ENCODE results near the gene CHST14. TPM values are rescaled to one million over a fixed set of nuclear protein-coding genes. Genes with fewer than 3 reads are reported as not detected.
A peak's percentile ranks its signal among the peaks of the same experiment; 100 is the strongest.
"Not testable (repeated sequence)": the region's sequence is repeated elsewhere in the genome, so short reads cannot be mapped to it uniquely, and the experiment has no call there.

Gene CHST14
- total and polyA plus RNA-seq, 2 of the 8 experiments (the other 6 are each of a cell fraction or from before 2014, with no cell fraction given): 13.4 to 20.3 TPM

DNA sequence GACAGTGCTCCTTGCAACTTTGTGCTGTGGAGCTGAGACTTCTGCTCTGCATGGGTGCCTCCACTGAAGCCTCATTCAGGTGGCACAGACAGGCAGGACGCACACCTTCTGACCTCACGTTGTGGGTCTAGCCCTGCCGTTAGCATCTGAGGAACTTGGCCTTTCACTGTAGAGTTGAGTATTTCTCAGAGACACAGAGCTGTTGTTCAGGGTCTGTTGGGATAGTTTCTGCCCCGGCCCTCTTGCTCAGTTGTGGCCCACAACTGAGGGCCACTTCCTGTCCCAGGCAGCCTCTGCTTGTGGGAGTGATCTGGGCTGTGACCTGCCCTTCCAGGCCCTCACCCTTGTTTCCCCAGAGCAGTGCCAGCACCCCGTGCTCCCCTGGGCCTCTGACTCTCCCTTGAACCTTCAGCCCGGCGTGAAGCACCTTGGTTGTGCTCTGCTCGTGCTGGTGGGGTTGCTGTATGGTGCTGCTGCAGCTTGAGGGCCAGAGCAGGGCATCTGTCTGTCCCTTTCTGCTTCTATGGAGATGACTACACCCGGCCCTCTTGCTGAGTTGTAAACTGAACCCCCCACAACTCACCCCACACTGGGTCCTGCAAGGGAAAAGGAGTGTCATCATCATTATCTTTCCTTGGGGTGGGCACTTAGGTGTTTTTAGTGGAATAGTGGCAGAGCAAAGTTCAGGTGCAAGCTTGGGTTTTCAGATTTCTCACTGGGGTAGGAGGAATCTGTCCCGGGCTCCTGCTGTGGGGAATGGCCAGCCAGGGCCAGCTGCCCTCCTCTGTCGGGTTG, 18.3 kb upstream of the CHST14 start (continued):
- TF ChIP-seq NRF1 (IDR thresholded peaks at IDR 0.05; ENCODE audit: low read depth, low read length) (no peak), SP4 (IDR thresholded peaks at IDR 0.05; ENCODE audit: low read length) (no peak), TEAD4 (IDR thresholded peaks at IDR 0.05; ENCODE audit: low read depth, low read length) (no peak), ASH2L (IDR thresholded peaks at IDR 0.05; ENCODE audit: low read length) (no peak)
- TF ChIP-seq, protein P1, sequence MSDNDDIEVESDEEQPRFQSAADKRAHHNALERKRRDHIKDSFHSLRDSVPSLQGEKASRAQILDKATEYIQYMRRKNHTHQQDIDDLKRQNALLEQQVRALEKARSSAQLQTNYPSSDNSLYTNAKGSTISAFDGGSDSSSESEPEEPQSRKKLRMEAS (IDR thresholded peaks at IDR 0.05): no peak

DNA sequence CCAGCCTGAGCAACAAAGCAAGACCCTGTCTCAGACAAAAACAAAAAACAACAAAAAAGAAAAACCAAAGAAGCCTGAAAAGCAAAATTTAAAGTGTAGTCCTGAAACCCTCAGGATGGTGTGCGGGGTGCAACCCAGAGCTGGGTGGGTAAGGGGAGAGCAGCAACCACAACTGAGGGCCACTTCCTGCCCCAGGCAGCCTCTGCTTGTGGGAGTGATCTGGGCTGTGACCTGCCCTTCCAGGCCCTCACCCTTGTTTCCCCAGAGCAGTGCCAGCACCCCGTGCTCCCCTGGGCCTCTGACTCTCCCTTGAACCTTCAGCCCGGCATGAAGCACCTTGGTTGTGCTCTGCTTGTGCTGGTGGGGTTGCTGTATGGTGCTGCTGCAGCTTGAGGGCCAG, 16.8 kb upstream of the CHST14 start:
- not testable (repeated sequence) for H3K56ac ChIP-seq (replicated peaks; ENCODE audit: insufficient read length, low read depth, low read length); H3K27ac ChIP-seq (ENCODE audit: low read depth, low read length); H3K14ac ChIP-seq (ENCODE audit: insufficient read length); H3K23ac ChIP-seq (ENCODE audit: insufficient read length); H4K5ac ChIP-seq (ENCODE audit: insufficient read length, low read depth, low read length); H3K9me3 ChIP-seq (ENCODE audit: insufficient read depth in 2 of 2, low read depth in 1 of 2, low read length in 1 of 2); H3K36me3 ChIP-seq (ENCODE audit: control insufficient read depth in 2 of 4, insufficient read depth in 4 of 4, low read length in 3 of 4); H3K4me2 ChIP-seq (ENCODE audit: insufficient read depth in 1 of 2, low read depth in 2 of 2, low read length in 2 of 2); H2BK20ac ChIP-seq (ENCODE audit: low read length); H2AK5ac ChIP-seq (ENCODE audit: low read depth, low read length); H2BK5ac ChIP-seq (ENCODE audit: low read depth, low read length); H3K27me3 ChIP-seq (replicated peaks in 1 of 4; ENCODE audit: control insufficient read depth in 3 of 4, extremely low read depth in 1 of 4, insufficient read depth in 3 of 4, low read length in 3 of 4); H3K23me2 ChIP-seq (ENCODE audit: low read depth, low read length); DNase-seq (ENCODE audit: low read depth in 1 of 2, low spot score in 2 of 2); H3K4me3 ChIP-seq (ENCODE audit: extremely low read depth in 1 of 4, insufficient read depth in 2 of 4, low read depth in 3 of 4, low read length in 4 of 4); H2AFZ ChIP-seq (ENCODE audit: low read length); H4K91ac ChIP-seq (replicated peaks; ENCODE audit: insufficient read length, low read length); H3K4ac ChIP-seq (replicated peaks; ENCODE audit: insufficient read length, low read depth, low read length); H2BK15ac ChIP-seq (ENCODE audit: low read length); FAIRE-seq; H2BK12ac ChIP-seq (ENCODE audit: low read depth, low read length); H3K18ac ChIP-seq (ENCODE audit: extremely low read depth, low read length); H4K8ac ChIP-seq (ENCODE audit: extremely low read depth, insufficient read depth, low read length); H2BK120ac ChIP-seq (replicated peaks; ENCODE audit: low read depth, low read length)
- peaks cover 17 to 95% of the 10 kb centered on the region in 2 experiments for H3K79me2 ChIP-seq (ENCODE audit: control insufficient read depth in 1 of 2, insufficient read depth in 2 of 2, low read length in 2 of 2)
- H4K20me1 ChIP-seq (replicated peaks in 1 of 2; ENCODE audit: control insufficient read depth in 1 of 2, insufficient read depth in 2 of 2, low read length in 2 of 2): peaks cover 52 to 55% of the 10 kb centered on the region in 2 experiments
- ChIA-PET POLR2A (ENCODE audit: partially characterized antibody) (interaction anchor here (1.1 to 1.5 kb wide), 2 partner anchors 11 to 17 kb away, joined by 3 to 4 read pairs; no protein-coding TSS in a partner anchor), CTCF (ENCODE audit: partially characterized antibody) (interaction anchor here (1.2 to 1.4 kb wide), 4 partner anchors 8 to 290 kb away, joined by 3 to 5 read pairs (median 3); no protein-coding TSS in a partner anchor)
- WGBS, 2 experiments (ENCODE audit: extremely low coverage in 1 of 2, insufficient coverage in 1 of 2, insufficient read length in 1 of 2, insufficient replicate concordance in 2 of 2, low coverage in 1 of 2, low lambda C conversion rate in 2 of 2, missing lambda C conversion rate in 1 of 2): 94% methylated on average over 3 of the region's 3 CpGs; no CpG with 5 or more reads in 1 of the 2 experiments
- peaks cover 4 to 41% (median 19%) of the 10 kb centered on the region in 4 experiments for H3K4me1 ChIP-seq (replicated peaks in 1 of 4; ENCODE audit: control insufficient read depth in 3 of 4, insufficient read depth in 4 of 4, low read length in 3 of 4)
- peaks cover 39% of the 10 kb centered on the region for H3K79me1 ChIP-seq (ENCODE audit: low read depth, low read length)
- H3K9ac ChIP-seq (replicated peaks in 1 of 4; ENCODE audit: extremely low read depth in 1 of 4, low read depth in 3 of 4, low read length in 3 of 4): peak overlapping the region in 1 of 4 experiments; percentile 21; a peak in 1 of 7 replicates
